A673 (cell line): ENCODE measurements around the gene DLGAP1. TPM values are rescaled to one million over a fixed set of nuclear protein-coding genes. Genes with fewer than 3 reads are reported as not detected.

Experiments
- BruUV-seq: library from RNA; stranded (reverse); fragments of 400-500 nt; replicated peaks from 2 replicates; lab custom pipeline; 2021; lab: Mats Ljungman, UMichigan
- CTCF ChIA-PET: fragments of 300-600 bp; sonication (Branson Sonifier 250); formaldehyde crosslinking; loops from one replicate; lab custom pipeline; 2022; ENCODE audit warnings: antibody characterized with exemption; lab: Charles Lee
- POLR2A ChIA-PET: fragments of 300-600 bp; sonication (Branson Sonifier 250); formaldehyde crosslinking; loops from one replicate; lab custom pipeline; 2022; ENCODE audit warnings: antibody characterized with exemption; ENCODE audit not compliant: low non-redundant PET; lab: Charles Lee
- DNase-seq: peaks from one replicate; pipeline ENCODE4 v3.0.0-alpha.2; 2015; ENCODE audit warnings: low spot score
- H3K27ac ChIP-seq: fragments of 200-600 bp; sonication (generic); 2 replicates; pipeline ENCODE4 v1.5.1; 2016; ENCODE audit warnings: mixed run types, low read depth, mild to moderate bottlenecking, mixed read lengths, antibody characterized with exemption, low read length; ENCODE audit not compliant: poor library complexity, severe bottlenecking
- H3K27me3 ChIP-seq: fragments of 200-600 bp; sonication (generic); replicated peaks from 2 replicates; pipeline ENCODE4 v1.6.1; 2017; ENCODE audit warnings: mixed run types, low read depth, mild to moderate bottlenecking, mixed read lengths, antibody characterized with exemption, low read length; ENCODE audit not compliant: insufficient read depth, poor library complexity
- H3K36me3 ChIP-seq: fragments of 200-600 bp; sonication (generic); 2 replicates; pipeline ENCODE4 v1.6.1; 2016; ENCODE audit warnings: mixed run types, mild to moderate bottlenecking, mixed read lengths, antibody characterized with exemption, low read length; ENCODE audit not compliant: insufficient read depth, poor library complexity, severe bottlenecking
- H3K4me1 ChIP-seq: fragments of 200-600 bp; sonication (generic); 2 replicates; pipeline ENCODE4 v1.6.1; 2017; ENCODE audit warnings: mixed run types, mild to moderate bottlenecking, mixed read lengths, antibody characterized with exemption, low read length; ENCODE audit not compliant: insufficient read depth, poor library complexity, severe bottlenecking
- H3K4me3 ChIP-seq: fragments of 200-600 bp; sonication (generic); 2 replicates; pipeline ENCODE4 v1.5.1; 2016; ENCODE audit warnings: low read depth, mixed run types, mild to moderate bottlenecking, mixed read lengths, low read length; ENCODE audit not compliant: poor library complexity, severe bottlenecking
- H3K9me3 ChIP-seq: fragments of 200-600 bp; sonication (generic); 2 replicates; pipeline ENCODE4 v1.6.1; 2016; ENCODE audit warnings: mixed run types, low read depth, mild to moderate bottlenecking, mixed read lengths, antibody characterized with exemption, low read length; ENCODE audit not compliant: poor library complexity, severe bottlenecking
- EZH2 ChIP-seq: fragments of 200-600 bp; sonication (generic); IDR thresholded peaks from 2 replicates; pipeline ENCODE4 v1.6.1; 2017; ENCODE audit warnings: borderline replicate concordance, low read depth, mild to moderate bottlenecking, mixed read lengths, antibody characterized with exemption, low read length; ENCODE audit not compliant: poor library complexity, severe bottlenecking
- intact Hi-C: fragments of 100-400 bp; cut with micrococcal nuclease; formaldehyde crosslinking; loops from one replicate; pipeline ENCODE4 v1.10.0; 2022; ENCODE audit not compliant: unreplicated experiment
- total RNA-seq: library from RNA; stranded (reverse); gene quantifications from 2 replicates; pipeline ENCODE4 v1.2.3, GENCODE V29; 2021
- TF ChIP-seq, protein P1 (sequence below): fragments of 300-800, 200-600 bp; sonication (generic); conservative IDR thresholded peaks from 2 replicates; pipeline ENCODE4 v1.5.1; 2017; ENCODE audit warnings: low read depth, mild to moderate bottlenecking, antibody characterized with exemption, low read length, moderate library complexity, mixed read lengths

The DLGAP1 gene
- total RNA-seq, 1 experiment from 2014 or later, result 135 TPM

GRCh38 chr18:3873211-3873610 is 581.9 kb downstream of the DLGAP1 start:
- POLR2A ChIA-PET, result no interaction called here
- H3K27ac ChIP-seq, result peak overlapping the region; percentile 88
- H3K4me1 ChIP-seq, result peaks cover 74% of the 10 kb centered on the region
- H3K27me3 ChIP-seq, result no peaks in the 10 kb centered on the region
- no peak for DNase-seq
- BruUV-seq, result TSS peak; percentile 26
- intact Hi-C loops, result loop anchor here (5.0 kb wide), 2 partner anchors 194 to 271 kb away; no protein-coding TSS in a partner anchor
- no peaks in the 10 kb centered on the region for H3K9me3 ChIP-seq
- CTCF ChIA-PET, result no interaction called here
- TF ChIP-seq EZH2, result no peak
- TF ChIP-seq, protein P1, sequence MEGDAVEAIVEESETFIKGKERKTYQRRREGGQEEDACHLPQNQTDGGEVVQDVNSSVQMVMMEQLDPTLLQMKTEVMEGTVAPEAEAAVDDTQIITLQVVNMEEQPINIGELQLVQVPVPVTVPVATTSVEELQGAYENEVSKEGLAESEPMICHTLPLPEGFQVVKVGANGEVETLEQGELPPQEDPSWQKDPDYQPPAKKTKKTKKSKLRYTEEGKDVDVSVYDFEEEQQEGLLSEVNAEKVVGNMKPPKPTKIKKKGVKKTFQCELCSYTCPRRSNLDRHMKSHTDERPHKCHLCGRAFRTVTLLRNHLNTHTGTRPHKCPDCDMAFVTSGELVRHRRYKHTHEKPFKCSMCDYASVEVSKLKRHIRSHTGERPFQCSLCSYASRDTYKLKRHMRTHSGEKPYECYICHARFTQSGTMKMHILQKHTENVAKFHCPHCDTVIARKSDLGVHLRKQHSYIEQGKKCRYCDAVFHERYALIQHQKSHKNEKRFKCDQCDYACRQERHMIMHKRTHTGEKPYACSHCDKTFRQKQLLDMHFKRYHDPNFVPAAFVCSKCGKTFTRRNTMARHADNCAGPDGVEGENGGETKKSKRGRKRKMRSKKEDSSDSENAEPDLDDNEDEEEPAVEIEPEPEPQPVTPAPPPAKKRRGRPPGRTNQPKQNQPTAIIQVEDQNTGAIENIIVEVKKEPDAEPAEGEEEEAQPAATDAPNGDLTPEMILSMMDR, result peak; percentile 23; the same call in 1 of the 2 replicates
- peak overlapping the region; percentile 49 for H3K4me3 ChIP-seq
- H3K36me3 ChIP-seq, result no peaks in the 10 kb centered on the region

- ChIA-PET POLR2A (no interaction called here), CTCF (no interaction called here)
- Histone ChIP-seq H3K36me3 (no peaks in the 10 kb centered on the region), H3K4me1 (peaks cover 74% of the 10 kb centered on the region), H3K9me3 (no peaks in the 10 kb centered on the region), H3K27ac (peak overlapping the region; percentile 88), H3K4me3 (peak overlapping the region; percentile 49), H3K27me3 (no peaks in the 10 kb centered on the region)
- peak; percentile 74 for DNase-seq
- TF ChIP-seq, protein P1, result no peak
- TF ChIP-seq EZH2, result no peak
- intact Hi-C loops, result loop anchor here (1.0 to 5.0 kb wide), 3 partner anchors 123 to 270 kb away; no protein-coding TSS in a partner anchor
- BruUV-seq, result no TSS peak
These were observed 582.5 kb downstream of the DLGAP1 start for GRCh38 chr18:3872641-3873040.

GRCh38 chr18:3871687-3872086 is 583.4 kb downstream of the DLGAP1 start:
- CTCF ChIA-PET, result no interaction called here
- TF ChIP-seq, protein P1, result no peak
- no peak for TF ChIP-seq EZH2
- DNase-seq, result no peak
- POLR2A ChIA-PET, result no interaction called here
- H3K27ac ChIP-seq, result peak overlapping the region; percentile 88
- peaks cover 74% of the 10 kb centered on the region for H3K4me1 ChIP-seq
- H3K4me3 ChIP-seq, result peak overlapping the region; percentile 49
- intact Hi-C loops, result loop anchor here (1.0 to 5.0 kb wide), 7 partner anchors 101 to 589 kb away; no protein-coding TSS in a partner anchor
- no peaks in the 10 kb centered on the region for H3K27me3 ChIP-seq
- BruUV-seq, result no TSS peak
- H3K9me3 ChIP-seq, result no peaks in the 10 kb centered on the region
- no peaks in the 10 kb centered on the region for H3K36me3 ChIP-seq
